ENCODE measurements around the gene AFF1. TPM values are rescaled to one million over a fixed set of nuclear protein-coding genes. Genes with fewer than 3 reads are reported as not detected.

AFF1 gene
- total RNA-seq, 1 experiment from 2014 or later = 37.7 TPM

DNA sequence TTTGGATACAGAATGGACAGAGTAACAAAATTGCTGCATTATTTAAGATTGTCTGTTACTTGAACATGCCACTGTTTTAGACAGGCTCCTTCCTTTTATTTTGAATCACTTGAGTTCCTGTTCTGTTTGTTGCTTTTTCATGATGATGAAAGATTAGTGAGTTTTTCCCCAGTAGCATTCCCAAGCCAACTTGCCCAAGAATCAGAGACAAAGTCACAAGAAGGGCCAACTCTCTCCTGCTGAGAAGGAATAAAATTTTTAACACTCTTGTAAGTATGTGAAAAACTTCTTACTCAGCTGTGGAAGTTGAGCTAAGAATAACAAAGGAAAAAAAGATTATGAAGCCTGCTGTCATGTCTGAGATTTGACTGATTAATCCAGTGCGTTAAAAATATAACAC is 181.4 kb downstream of the AFF1 start:
- CTCF ChIA-PET = interaction anchor here (0.5 kb wide), 1 partner anchor 145 kb away, joined by 4 read pairs; no protein-coding TSS in a partner anchor
- no TSS peak for BruUV-seq (replicated peaks)
- no peak overlapping the region for H3K27ac Mint-ChIP-seq (ENCODE audit: unreplicated experiment)

DNA sequence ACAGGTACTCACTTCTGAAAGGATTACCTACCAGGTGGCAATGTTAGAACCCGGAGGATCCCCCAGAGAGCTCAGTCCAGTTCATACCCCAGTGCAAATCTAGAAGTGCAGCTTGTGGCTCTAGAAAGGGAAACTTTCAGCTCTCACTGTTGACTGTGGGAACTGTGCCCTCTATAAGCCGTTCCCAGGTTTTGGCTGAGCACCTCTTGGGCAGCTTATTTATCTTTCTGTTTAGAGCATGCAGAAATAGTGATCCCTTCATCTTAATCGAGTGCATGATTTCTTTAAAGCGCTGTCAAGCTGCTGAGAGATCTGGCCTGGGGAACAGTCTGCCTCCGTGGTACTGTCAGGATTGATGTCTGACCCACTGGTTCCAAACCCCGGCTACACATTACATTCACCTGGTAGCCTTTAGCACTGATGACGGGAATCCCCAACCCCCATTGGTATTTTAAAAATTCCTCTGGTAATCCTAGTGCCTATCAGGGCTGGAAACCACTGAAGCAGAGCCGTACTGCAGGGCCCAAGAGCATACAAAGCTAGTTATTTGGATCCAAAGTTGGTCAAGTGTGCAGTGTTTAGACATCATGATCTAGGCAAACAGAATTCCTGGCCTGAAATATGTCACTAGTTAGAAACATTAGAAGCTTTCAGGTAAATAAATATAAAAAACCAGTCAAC is 182.4 kb downstream of the AFF1 start:
- CTCF ChIA-PET = no interaction called here
- H3K27ac Mint-ChIP-seq (ENCODE audit: unreplicated experiment) = no peak overlapping the region
- no peak for DNase-seq
- no peaks in the 10 kb centered on the region for H3K9me3 Mint-ChIP-seq (ENCODE audit: low read depth, unreplicated experiment)
- H3K27me3 Mint-ChIP-seq (ENCODE audit: unreplicated experiment) = no peaks in the 10 kb centered on the region
- no TSS peak for BruUV-seq (replicated peaks)
- TF ChIP-seq, protein P1, sequence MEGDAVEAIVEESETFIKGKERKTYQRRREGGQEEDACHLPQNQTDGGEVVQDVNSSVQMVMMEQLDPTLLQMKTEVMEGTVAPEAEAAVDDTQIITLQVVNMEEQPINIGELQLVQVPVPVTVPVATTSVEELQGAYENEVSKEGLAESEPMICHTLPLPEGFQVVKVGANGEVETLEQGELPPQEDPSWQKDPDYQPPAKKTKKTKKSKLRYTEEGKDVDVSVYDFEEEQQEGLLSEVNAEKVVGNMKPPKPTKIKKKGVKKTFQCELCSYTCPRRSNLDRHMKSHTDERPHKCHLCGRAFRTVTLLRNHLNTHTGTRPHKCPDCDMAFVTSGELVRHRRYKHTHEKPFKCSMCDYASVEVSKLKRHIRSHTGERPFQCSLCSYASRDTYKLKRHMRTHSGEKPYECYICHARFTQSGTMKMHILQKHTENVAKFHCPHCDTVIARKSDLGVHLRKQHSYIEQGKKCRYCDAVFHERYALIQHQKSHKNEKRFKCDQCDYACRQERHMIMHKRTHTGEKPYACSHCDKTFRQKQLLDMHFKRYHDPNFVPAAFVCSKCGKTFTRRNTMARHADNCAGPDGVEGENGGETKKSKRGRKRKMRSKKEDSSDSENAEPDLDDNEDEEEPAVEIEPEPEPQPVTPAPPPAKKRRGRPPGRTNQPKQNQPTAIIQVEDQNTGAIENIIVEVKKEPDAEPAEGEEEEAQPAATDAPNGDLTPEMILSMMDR (IDR thresholded peaks at IDR 0.05; ENCODE audit: unreplicated experiment) = no peak
- peaks cover 7% of the 10 kb centered on the region for H3K36me3 Mint-ChIP-seq (ENCODE audit: insufficient read depth, unreplicated experiment)
- H3K4me3 Mint-ChIP-seq (ENCODE audit: low read depth, unreplicated experiment) = no peak overlapping the region
- H3K4me1 Mint-ChIP-seq (ENCODE audit: low read depth, unreplicated experiment) = peaks cover 8% of the 10 kb centered on the region
- intact Hi-C loops (cut with micrococcal nuclease; ENCODE audit: unreplicated experiment) = no loop called here

More for the DNA sequence above, 181.4 kb downstream of the AFF1 start:
- Mint-ChIP-seq H3K9me3 (ENCODE audit: low read depth, unreplicated experiment) (no peaks in the 10 kb centered on the region), H3K36me3 (ENCODE audit: insufficient read depth, unreplicated experiment) (peaks cover 7% of the 10 kb centered on the region), H3K27me3 (ENCODE audit: unreplicated experiment) (no peaks in the 10 kb centered on the region), H3K4me1 (ENCODE audit: low read depth, unreplicated experiment) (peaks cover 8% of the 10 kb centered on the region), H3K4me3 (ENCODE audit: low read depth, unreplicated experiment) (no peak overlapping the region)
- intact Hi-C loops (cut with micrococcal nuclease; ENCODE audit: unreplicated experiment) = no loop called here
- TF ChIP-seq, protein P1 (IDR thresholded peaks at IDR 0.05; ENCODE audit: unreplicated experiment) = no peak
- DNase-seq = no peak

GRCh38 chr4:87117732-87118075 is 182.9 kb downstream of the AFF1 start:
- Mint-ChIP-seq H3K27me3 (ENCODE audit: unreplicated experiment) (no peaks in the 10 kb centered on the region), H3K27ac (ENCODE audit: unreplicated experiment) (no peak overlapping the region), H3K4me1 (ENCODE audit: low read depth, unreplicated experiment) (peaks cover 8% of the 10 kb centered on the region), H3K9me3 (ENCODE audit: low read depth, unreplicated experiment) (no peaks in the 10 kb centered on the region), H3K4me3 (ENCODE audit: low read depth, unreplicated experiment) (no peak overlapping the region), H3K36me3 (ENCODE audit: insufficient read depth, unreplicated experiment) (peaks cover 7% of the 10 kb centered on the region)
- BruUV-seq (replicated peaks) = no TSS peak
- CTCF ChIA-PET = no interaction called here
- TF ChIP-seq, protein P1 (IDR thresholded peaks at IDR 0.05; ENCODE audit: unreplicated experiment) = no peak
- DNase-seq = no peak
- intact Hi-C loops (cut with micrococcal nuclease; ENCODE audit: unreplicated experiment) = no loop called here

- Mint-ChIP-seq H3K9me3 (ENCODE audit: low read depth, unreplicated experiment) (no peaks in the 10 kb centered on the region), H3K27me3 (ENCODE audit: unreplicated experiment) (no peaks in the 10 kb centered on the region), H3K36me3 (ENCODE audit: insufficient read depth, unreplicated experiment) (peaks cover 7% of the 10 kb centered on the region), H3K4me3 (ENCODE audit: low read depth, unreplicated experiment) (no peak overlapping the region), H3K4me1 (ENCODE audit: low read depth, unreplicated experiment) (peaks cover 8% of the 10 kb centered on the region), H3K27ac (ENCODE audit: unreplicated experiment) (no peak overlapping the region)
- TF ChIP-seq, protein P1 (IDR thresholded peaks at IDR 0.05; ENCODE audit: unreplicated experiment) = no peak
- intact Hi-C loops (cut with micrococcal nuclease; ENCODE audit: unreplicated experiment) = no loop called here
- no TSS peak for BruUV-seq (replicated peaks)
- DNase-seq = no peak
- CTCF ChIA-PET = interaction anchor here (1.0 kb wide), 1 partner anchor 184 kb away, joined by 4 read pairs; the partner anchor contains the start of gene AFF1
Measured at GRCh38 chr4:87118421-87118820, 183.6 kb downstream of the AFF1 start.
